HepG2 (cell line): ENCODE measurements around the gene GPER1. TPM values are rescaled to one million over a fixed set of nuclear protein-coding genes. Genes with fewer than 3 reads are reported as not detected.

Source experiments
- CBX2 ChIP-seq, 2 experiments: fragments of 200-600 bp in 1 of 2; sonication (generic); formaldehyde crosslinking in 1 of 2; IDR thresholded peaks; 2 replicates each; pipeline versions ENCODE4 v1.7.0 to v1.8.1; 2018 to 2022; ENCODE audit warnings: low read depth in 2 of 2, low read length in 1 of 2, mild to moderate bottlenecking in 1 of 2, missing genetic modification reagents in 1 of 2
- FOXC1 ChIP-seq: sonication (generic); formaldehyde crosslinking; IDR thresholded peaks from 2 replicates; pipeline ENCODE4 v1.8.0; 2022; ENCODE audit warnings: mild to moderate bottlenecking, missing genetic modification reagents, borderline replicate concordance
- KDM6A ChIP-seq: IDR thresholded peaks from 2 replicates; pipeline ENCODE4 v1.6.1; 2016; ENCODE audit warnings: low read depth
- PAF1 ChIP-seq: IDR thresholded peaks from 2 replicates; pipeline ENCODE4 v1.6.1; 2016; ENCODE audit warnings: missing genetic modification reagents, missing compliant biosample characterization
- PHB2 ChIP-seq: fragments of 450-650 bp; IDR thresholded peaks from 2 replicates; pipeline ENCODE4 v1.6.1; 2018; ENCODE audit not compliant: partially characterized antibody
- SATB2 ChIP-seq: sonication (generic); formaldehyde crosslinking; IDR thresholded peaks from 2 replicates; pipeline ENCODE4 v1.5.0; 2020; ENCODE audit warnings: missing genetic modification reagents
- TGIF2 ChIP-seq: IDR thresholded peaks from 2 replicates; pipeline ENCODE4 v1.6.1; 2016; ENCODE audit warnings: control low read depth, missing compliant biosample characterization
- THAP11 ChIP-seq: IDR thresholded peaks from 2 replicates; pipeline ENCODE4 v1.6.1; 2016; ENCODE audit warnings: missing biosample characterization, missing genetic modification reagents
- THYN1 ChIP-seq: sonication (generic); formaldehyde crosslinking; IDR thresholded peaks from 2 replicates; pipeline ENCODE4 v1.8.1; 2023; ENCODE audit warnings: low read depth, mild to moderate bottlenecking, moderate library complexity, missing genetic modification reagents, borderline replicate concordance
- ZNF138 ChIP-seq: sonication (generic); formaldehyde crosslinking; IDR thresholded peaks from 2 replicates; pipeline ENCODE4 v1.5.0; 2020; ENCODE audit warnings: mild to moderate bottlenecking, low read depth, missing genetic modification reagents
- ZNF335 ChIP-seq: sonication (generic); formaldehyde crosslinking; IDR thresholded peaks from 2 replicates; pipeline ENCODE4 v1.4.0; 2020; ENCODE audit warnings: missing genetic modification reagents
- ZNF337 ChIP-seq: sonication (generic); formaldehyde crosslinking; IDR thresholded peaks from 2 replicates; pipeline ENCODE4 v1.5.1; 2020; ENCODE audit warnings: missing genetic modification reagents, low read depth, mild to moderate bottlenecking, borderline replicate concordance
- ZSCAN20 ChIP-seq: sonication (generic); formaldehyde crosslinking; IDR thresholded peaks from 2 replicates; pipeline ENCODE4 v1.4.0; 2020; ENCODE audit warnings: missing genetic modification reagents, mild to moderate bottlenecking, borderline replicate concordance
- polyA plus RNA-seq, 8 experiments: library from polyadenylated mRNA; depleted of rRNA in 3 of 8; stranded (reverse) in 7 of 8; unstranded in 1 of 8; fragments of >200 nt; fragmentation: Illumina TruSeq in 4 of 8; extraction: Trizol in 4 of 8; gene quantifications; 2 replicates each; pipeline versions ENCODE4 v1.2.1 to v1.2.3, GENCODE V29; 2011 to 2016; ENCODE audit warnings: low read depth in 4 of 8, missing spikeins in 1 of 8, mixed read lengths in 1 of 8; ENCODE audit not compliant: insufficient read depth in 1 of 8
- total RNA-seq, 5 experiments: library from RNA; depleted of rRNA; stranded (reverse); fragments of >200 nt; fragmentation: Illumina TruSeq; extraction: Trizol; gene quantifications; 2 replicates each; pipeline ENCODE4 v1.2.3, GENCODE V29; 2016; ENCODE audit warnings: low read depth in 1 of 5
- TF ChIP-seq, protein P1 (sequence below): sonication (generic); formaldehyde crosslinking; IDR thresholded peaks from one replicate; pipeline ENCODE4 v1.5.1; 2020; ENCODE audit warnings: mild to moderate bottlenecking, missing genetic modification reagents; ENCODE audit errors: not compliant biosample characterization
- TF ChIP-seq, protein P2 (sequence below): sonication (generic); formaldehyde crosslinking; IDR thresholded peaks from 2 replicates; pipeline ENCODE4 v1.4.0; 2020; ENCODE audit warnings: missing genetic modification reagents
- TF ChIP-seq, protein P3 (sequence below): fragments of 450-650 bp; IDR thresholded peaks from 2 replicates; pipeline ENCODE4 v1.6.1; 2017

The GPER1 gene
- total and polyA plus RNA-seq, 2 of the 13 experiments (the other 11 are each of a cell fraction or from before 2014, with no cell fraction given), result 12.7 to 19.7 TPM

DNA sequence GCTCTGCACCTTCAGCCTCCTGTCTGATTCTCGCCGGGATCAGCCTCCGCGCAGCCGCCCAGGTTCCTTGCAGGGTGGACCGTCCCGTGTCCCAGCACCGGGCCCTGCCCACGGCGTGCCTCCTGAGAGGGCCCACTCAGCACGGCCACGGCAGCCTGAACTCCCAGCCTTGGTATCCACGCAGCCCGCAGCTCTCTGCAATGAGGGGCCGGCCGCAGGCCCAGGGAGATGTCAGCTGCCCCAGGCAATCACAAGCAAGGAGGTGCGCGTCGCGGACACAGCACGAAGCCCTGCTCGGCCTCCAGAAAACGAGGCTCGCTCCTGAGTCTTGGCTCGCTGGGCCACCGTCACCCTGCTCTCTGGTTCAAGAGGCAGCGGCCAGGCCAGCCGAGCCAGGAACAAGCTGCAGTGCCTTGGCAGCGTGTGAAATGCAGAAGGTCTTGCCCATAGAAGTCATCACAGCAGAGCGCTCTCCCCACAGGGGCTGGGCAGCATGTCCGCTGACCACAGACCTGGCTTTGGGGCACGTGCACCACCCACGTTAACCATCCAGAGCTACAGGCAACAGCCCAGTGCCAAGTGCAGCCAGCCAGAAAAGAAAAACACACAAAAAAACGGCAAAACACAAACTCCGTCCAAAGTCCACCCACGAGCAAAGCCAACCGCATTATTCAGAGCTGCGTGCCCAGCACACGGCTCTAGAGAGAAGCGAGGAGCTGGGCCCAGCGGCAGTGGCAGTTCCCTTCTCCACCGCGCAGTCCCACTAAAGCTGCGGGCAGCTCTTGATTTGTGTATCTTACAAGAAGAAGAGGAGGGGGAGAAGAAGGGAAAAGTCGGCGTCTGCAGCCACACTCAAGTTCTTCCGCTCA is 13.9 kb downstream of the GPER1 start (continued):
- TF ChIP-seq, protein P1, sequence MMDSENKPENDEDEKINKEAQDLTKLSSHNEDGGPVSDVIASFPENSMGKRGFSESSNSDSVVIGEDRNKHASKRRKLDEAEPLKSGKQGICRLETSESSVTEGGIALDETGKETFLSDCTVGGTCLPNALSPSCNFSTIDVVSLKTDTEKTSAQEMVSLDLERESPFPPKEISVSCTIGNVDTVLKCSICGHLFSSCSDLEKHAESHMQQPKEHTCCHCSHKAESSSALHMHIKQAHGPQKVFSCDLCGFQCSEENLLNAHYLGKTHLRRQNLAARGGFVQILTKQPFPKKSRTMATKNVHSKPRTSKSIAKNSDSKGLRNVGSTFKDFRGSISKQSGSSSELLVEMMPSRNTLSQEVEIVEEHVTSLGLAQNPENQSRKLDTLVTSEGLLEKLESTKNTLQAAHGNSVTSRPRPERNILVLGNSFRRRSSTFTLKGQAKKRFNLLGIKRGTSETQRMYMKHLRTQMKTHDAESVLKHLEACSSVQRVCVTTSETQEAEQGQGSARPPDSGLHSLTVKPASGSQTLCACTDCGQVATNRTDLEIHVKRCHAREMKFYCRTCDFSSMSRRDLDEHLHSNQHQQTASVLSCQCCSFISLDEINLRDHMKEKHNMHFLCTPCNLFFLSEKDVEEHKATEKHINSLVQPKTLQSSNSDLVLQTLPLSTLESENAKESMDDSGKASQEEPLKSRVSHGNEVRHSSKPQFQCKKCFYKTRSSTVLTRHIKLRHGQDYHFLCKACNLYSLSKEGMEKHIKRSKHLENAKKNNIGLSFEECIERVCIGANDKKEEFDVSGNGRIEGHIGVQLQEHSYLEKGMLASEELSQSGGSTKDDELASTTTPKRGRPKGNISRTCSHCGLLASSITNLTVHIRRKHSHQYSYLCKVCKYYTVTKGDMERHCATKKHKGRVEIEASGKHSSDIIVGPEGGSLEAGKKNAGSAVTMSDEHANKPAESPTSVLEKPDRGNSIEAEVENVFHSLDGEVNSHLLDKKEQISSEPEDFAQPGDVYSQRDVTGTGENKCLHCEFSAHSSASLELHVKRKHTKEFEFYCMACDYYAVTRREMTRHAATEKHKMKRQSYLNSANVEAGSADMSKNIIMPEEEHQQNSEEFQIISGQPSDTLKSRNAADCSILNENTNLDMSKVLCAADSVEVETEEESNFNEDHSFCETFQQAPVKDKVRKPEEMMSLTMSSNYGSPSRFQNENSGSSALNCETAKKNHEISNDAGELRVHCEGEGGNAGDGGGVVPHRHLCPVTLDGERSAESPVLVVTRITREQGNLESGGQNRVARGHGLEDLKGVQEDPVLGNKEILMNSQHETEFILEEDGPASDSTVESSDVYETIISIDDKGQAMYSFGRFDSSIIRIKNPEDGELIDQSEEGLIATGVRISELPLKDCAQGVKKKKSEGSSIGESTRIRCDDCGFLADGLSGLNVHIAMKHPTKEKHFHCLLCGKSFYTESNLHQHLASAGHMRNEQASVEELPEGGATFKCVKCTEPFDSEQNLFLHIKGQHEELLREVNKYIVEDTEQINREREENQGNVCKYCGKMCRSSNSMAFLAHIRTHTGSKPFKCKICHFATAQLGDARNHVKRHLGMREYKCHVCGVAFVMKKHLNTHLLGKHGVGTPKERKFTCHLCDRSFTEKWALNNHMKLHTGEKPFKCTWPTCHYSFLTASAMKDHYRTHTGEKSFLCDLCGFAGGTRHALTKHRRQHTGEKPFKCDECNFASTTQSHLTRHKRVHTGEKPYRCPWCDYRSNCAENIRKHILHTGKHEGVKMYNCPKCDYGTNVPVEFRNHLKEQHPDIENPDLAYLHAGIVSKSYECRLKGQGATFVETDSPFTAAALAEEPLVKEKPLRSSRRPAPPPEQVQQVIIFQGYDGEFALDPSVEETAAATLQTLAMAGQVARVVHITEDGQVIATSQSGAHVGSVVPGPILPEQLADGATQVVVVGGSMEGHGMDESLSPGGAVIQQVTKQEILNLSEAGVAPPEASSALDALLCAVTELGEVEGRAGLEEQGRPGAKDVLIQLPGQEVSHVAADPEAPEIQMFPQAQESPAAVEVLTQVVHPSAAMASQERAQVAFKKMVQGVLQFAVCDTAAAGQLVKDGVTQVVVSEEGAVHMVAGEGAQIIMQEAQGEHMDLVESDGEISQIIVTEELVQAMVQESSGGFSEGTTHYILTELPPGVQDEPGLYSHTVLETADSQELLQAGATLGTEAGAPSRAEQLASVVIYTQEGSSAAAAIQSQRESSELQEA, result no peak
- no peak for TF ChIP-seq PHB2
- no peak for TF ChIP-seq THAP11 (CRISPR knock-in tag)
- 0 out of 2 replicates have a peak, but pooled peaks have one; percentile 34 for TF ChIP-seq SATB2 (CRISPR knock-in tag)
- no peak for TF ChIP-seq THYN1 (CRISPR knock-in tag)
- TF ChIP-seq, protein P2, sequence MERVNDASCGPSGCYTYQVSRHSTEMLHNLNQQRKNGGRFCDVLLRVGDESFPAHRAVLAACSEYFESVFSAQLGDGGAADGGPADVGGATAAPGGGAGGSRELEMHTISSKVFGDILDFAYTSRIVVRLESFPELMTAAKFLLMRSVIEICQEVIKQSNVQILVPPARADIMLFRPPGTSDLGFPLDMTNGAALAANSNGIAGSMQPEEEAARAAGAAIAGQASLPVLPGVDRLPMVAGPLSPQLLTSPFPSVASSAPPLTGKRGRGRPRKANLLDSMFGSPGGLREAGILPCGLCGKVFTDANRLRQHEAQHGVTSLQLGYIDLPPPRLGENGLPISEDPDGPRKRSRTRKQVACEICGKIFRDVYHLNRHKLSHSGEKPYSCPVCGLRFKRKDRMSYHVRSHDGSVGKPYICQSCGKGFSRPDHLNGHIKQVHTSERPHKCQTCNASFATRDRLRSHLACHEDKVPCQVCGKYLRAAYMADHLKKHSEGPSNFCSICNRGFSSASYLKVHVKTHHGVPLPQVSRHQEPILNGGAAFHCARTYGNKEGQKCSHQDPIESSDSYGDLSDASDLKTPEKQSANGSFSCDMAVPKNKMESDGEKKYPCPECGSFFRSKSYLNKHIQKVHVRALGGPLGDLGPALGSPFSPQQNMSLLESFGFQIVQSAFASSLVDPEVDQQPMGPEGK, result no peak
- TF ChIP-seq PAF1 (CRISPR knock-in tag), result no peak
- 0 out of 2 replicates have a peak, but pooled peaks have one; percentile 24 for TF ChIP-seq ZNF335 (CRISPR knock-in tag)
- TF ChIP-seq, protein P3, sequence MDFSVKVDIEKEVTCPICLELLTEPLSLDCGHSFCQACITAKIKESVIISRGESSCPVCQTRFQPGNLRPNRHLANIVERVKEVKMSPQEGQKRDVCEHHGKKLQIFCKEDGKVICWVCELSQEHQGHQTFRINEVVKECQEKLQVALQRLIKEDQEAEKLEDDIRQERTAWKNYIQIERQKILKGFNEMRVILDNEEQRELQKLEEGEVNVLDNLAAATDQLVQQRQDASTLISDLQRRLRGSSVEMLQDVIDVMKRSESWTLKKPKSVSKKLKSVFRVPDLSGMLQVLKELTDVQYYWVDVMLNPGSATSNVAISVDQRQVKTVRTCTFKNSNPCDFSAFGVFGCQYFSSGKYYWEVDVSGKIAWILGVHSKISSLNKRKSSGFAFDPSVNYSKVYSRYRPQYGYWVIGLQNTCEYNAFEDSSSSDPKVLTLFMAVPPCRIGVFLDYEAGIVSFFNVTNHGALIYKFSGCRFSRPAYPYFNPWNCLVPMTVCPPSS, result no peak
- TF ChIP-seq CBX2 (IDR thresholded peaks at IDR 0.05; ENCODE audit: low read depth, low read length), result no peak
- no peak for TF ChIP-seq CBX2 (CRISPR knock-in tag; IDR thresholded peaks at IDR 0.05; ENCODE audit: low read depth)
- peak; percentile 48; the same call in 1 of the 2 replicates for TF ChIP-seq FOXC1 (CRISPR knock-in tag)
- no peak for TF ChIP-seq ZSCAN20 (CRISPR knock-in tag)
- no peak for TF ChIP-seq KDM6A (CRISPR knock-in tag)
- TF ChIP-seq ZNF337 (CRISPR knock-in tag), result no peak
- peak; percentile 36; the same call in 1 of the 2 replicates for TF ChIP-seq TGIF2 (CRISPR knock-in tag)
- no peak for TF ChIP-seq ZNF138 (CRISPR knock-in tag)
